ENCODE results near the gene TRPC4. TPM values are rescaled to one million over a fixed set of nuclear protein-coding genes. Genes with fewer than 3 reads are reported as not detected.
A peak's percentile ranks its signal among the peaks of the same experiment; 100 is the strongest.

TRPC4 gene
- total RNA-seq, 2 experiments from 2014 or later = not detected

DNA sequence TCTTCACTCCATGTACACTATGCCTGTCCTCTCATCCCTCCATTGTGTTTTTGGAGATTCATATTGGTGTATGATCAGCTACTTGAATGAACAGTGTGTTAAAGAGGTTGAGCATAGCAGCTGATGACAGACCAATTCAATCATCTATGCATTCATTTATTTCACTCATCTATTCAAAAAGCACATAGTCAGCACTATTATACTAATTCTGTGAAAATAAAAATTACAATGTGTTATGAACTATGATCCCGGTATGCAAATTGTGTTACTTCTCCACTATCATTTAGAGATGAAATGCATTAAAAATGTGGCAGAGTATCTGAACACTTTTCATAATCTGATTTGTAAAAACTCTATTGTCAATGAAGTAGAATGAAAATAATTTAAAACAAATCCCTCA is 5.9 kb downstream of the TRPC4 start:
- POLR2A ChIA-PET = interaction anchor here (0.6 kb wide), 1 partner anchor 64 kb away, joined by 3 read pairs; no protein-coding TSS in a partner anchor
- Histone ChIP-seq H3K4me2 (ENCODE audit: low read length) (no peak overlapping the region), H3K9me2 (ENCODE audit: insufficient read depth, low read length) (no peaks in the 10 kb centered on the region), H3K79me2 (ENCODE audit: insufficient read depth, low read depth, low read length) (no peaks in the 10 kb centered on the region), H3K9me3 (ENCODE audit: low read length) (no peaks in the 10 kb centered on the region), H4K20me1 (ENCODE audit: insufficient read depth, low read length) (no peaks in the 10 kb centered on the region), H2AFZ (ENCODE audit: low read length) (no peak overlapping the region), H3K36me3 (ENCODE audit: insufficient read depth, low read length) (no peaks in the 10 kb centered on the region), H3K4me3 (ENCODE audit: low read depth, low read length, poor library complexity, severe bottlenecking) (no peak overlapping the region), H3K4me1 (ENCODE audit: insufficient read depth, low read length, poor library complexity, severe bottlenecking) (no peaks in the 10 kb centered on the region), H3K27ac (ENCODE audit: low read depth, low read length, poor library complexity, severe bottlenecking) (no peak overlapping the region)
- no peak for DNase-seq (ENCODE audit: low spot score)
- BruUV-seq (replicated peaks) = no TSS peak
- TF ChIP-seq, protein P1, sequence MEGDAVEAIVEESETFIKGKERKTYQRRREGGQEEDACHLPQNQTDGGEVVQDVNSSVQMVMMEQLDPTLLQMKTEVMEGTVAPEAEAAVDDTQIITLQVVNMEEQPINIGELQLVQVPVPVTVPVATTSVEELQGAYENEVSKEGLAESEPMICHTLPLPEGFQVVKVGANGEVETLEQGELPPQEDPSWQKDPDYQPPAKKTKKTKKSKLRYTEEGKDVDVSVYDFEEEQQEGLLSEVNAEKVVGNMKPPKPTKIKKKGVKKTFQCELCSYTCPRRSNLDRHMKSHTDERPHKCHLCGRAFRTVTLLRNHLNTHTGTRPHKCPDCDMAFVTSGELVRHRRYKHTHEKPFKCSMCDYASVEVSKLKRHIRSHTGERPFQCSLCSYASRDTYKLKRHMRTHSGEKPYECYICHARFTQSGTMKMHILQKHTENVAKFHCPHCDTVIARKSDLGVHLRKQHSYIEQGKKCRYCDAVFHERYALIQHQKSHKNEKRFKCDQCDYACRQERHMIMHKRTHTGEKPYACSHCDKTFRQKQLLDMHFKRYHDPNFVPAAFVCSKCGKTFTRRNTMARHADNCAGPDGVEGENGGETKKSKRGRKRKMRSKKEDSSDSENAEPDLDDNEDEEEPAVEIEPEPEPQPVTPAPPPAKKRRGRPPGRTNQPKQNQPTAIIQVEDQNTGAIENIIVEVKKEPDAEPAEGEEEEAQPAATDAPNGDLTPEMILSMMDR (conservative IDR thresholded peaks at IDR 0.05; ENCODE audit: low read length) = no peak
- no peak for TF ChIP-seq EZH2phosphoT487 (IDR thresholded peaks at IDR 0.05; ENCODE audit: borderline replicate concordance, low read depth, low read length)
- CTCF ChIA-PET (ENCODE audit: unreplicated experiment) = interaction anchor here (0.5 kb wide), 1 partner anchor 43 kb away, joined by 3 read pairs; no protein-coding TSS in a partner anchor
- intact Hi-C loops (cut with micrococcal nuclease; ENCODE audit: unreplicated experiment) = no loop called here

DNA sequence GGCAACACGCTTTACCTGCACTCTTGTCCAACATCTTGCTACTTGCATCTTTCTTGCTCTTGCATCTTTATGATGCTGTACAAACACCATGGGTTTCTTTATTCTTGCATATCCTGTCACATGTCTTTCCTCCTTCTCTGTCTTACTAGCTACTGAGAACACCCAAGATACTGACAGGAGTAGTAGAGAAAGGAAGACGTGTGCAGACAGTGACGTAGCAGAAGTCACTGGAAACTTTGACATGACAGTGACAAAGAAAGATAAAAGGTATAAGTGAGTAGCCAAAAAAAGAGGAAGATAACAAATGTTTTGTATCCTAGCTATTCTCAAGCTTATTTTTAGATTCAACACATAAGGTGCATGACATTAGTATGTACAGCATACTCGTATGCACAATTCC is 34.2 kb downstream of the TRPC4 start:
- BruUV-seq (replicated peaks) = no TSS peak
- H3K79me2 ChIP-seq (ENCODE audit: insufficient read depth, low read depth, low read length) = no peaks in the 10 kb centered on the region
- H3K9me3 ChIP-seq (ENCODE audit: low read length) = peaks cover 47% of the 10 kb centered on the region
- peak overlapping the region; percentile 70; the same call in 1 of the 2 replicates for H2AFZ ChIP-seq (ENCODE audit: low read length)
- H3K4me1 ChIP-seq (ENCODE audit: insufficient read depth, low read length, poor library complexity, severe bottlenecking) = peaks cover 49% of the 10 kb centered on the region
- H3K4me2 ChIP-seq (ENCODE audit: low read length) = 0 out of 2 replicates have a peak overlapping the region, but pooled peaks have one; percentile 22
- ChIA-PET CTCF (ENCODE audit: unreplicated experiment) (no interaction called here), POLR2A (interaction anchor here (0.6 kb wide), 2 partner anchors 10 to 301 kb away, joined by 3 to 5 read pairs; no protein-coding TSS in a partner anchor)
- TF ChIP-seq EZH2phosphoT487 (IDR thresholded peaks at IDR 0.05; ENCODE audit: borderline replicate concordance, low read depth, low read length) = no peak
- TF ChIP-seq, protein P1 (conservative IDR thresholded peaks at IDR 0.05; ENCODE audit: low read length) = no peak
- peak overlapping the region; percentile 27 for H3K4me3 ChIP-seq (ENCODE audit: low read depth, low read length, poor library complexity, severe bottlenecking)
- peak overlapping the region; percentile 97 for H3K27ac ChIP-seq (ENCODE audit: low read depth, low read length, poor library complexity, severe bottlenecking)
- H4K20me1 ChIP-seq (ENCODE audit: insufficient read depth, low read length) = no peaks in the 10 kb centered on the region
- H3K9me2 ChIP-seq (ENCODE audit: insufficient read depth, low read length) = no peaks in the 10 kb centered on the region
- peak; percentile 60 for DNase-seq (ENCODE audit: low spot score)
- intact Hi-C loops (cut with micrococcal nuclease; ENCODE audit: unreplicated experiment) = no loop called here
- peaks cover 44% of the 10 kb centered on the region for H3K36me3 ChIP-seq (ENCODE audit: insufficient read depth, low read length)

DNA sequence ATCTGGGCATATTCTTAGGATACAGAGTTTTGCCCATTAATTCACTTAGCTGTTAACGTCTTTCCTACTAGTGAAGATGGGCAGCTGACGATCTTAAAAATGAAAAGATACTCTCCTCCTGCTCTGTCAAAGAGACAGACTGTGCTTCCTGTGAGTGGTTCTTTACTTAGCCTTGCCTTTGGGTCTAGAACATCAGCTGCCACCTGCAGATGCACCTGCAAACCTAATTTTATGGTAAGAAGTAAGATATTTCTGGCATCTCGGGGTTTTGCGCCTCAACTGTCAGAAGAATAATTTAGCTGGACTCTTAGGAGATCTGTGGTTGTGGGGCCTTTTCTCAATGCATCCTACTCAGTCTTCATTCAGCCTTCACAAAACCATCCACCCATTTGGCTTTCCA is 36.2 kb downstream of the TRPC4 start:
- H2AFZ ChIP-seq (ENCODE audit: low read length) = peak overlapping the region; percentile 64; the same call in 1 of the 2 replicates
- intact Hi-C loops (cut with micrococcal nuclease; ENCODE audit: unreplicated experiment) = loop anchor here (5.0 kb wide), 2 partner anchors 56 to 1754 kb away; no protein-coding TSS in a partner anchor
- CTCF ChIA-PET (ENCODE audit: unreplicated experiment) = interaction anchor here (0.8 to 1.3 kb wide), 2 partner anchors 9 to 57 kb away, joined by 3 to 4 read pairs; no protein-coding TSS in a partner anchor
- H3K9me2 ChIP-seq (ENCODE audit: insufficient read depth, low read length) = no peaks in the 10 kb centered on the region
- TF ChIP-seq, protein P1 (conservative IDR thresholded peaks at IDR 0.05; ENCODE audit: low read length) = no peak
- no peak for TF ChIP-seq EZH2phosphoT487 (IDR thresholded peaks at IDR 0.05; ENCODE audit: borderline replicate concordance, low read depth, low read length)
- peak overlapping the region; percentile 97 for H3K27ac ChIP-seq (ENCODE audit: low read depth, low read length, poor library complexity, severe bottlenecking)
- peak overlapping the region; percentile 49 for H3K4me2 ChIP-seq (ENCODE audit: low read length)
- H3K9me3 ChIP-seq (ENCODE audit: low read length) = peaks cover 56% of the 10 kb centered on the region
- no peaks in the 10 kb centered on the region for H4K20me1 ChIP-seq (ENCODE audit: insufficient read depth, low read length)
- DNase-seq (ENCODE audit: low spot score) = peak; percentile 93
- H3K4me3 ChIP-seq (ENCODE audit: low read depth, low read length, poor library complexity, severe bottlenecking) = peak overlapping the region; percentile 27
- H3K79me2 ChIP-seq (ENCODE audit: insufficient read depth, low read depth, low read length) = no peaks in the 10 kb centered on the region
- peaks cover 44% of the 10 kb centered on the region for H3K36me3 ChIP-seq (ENCODE audit: insufficient read depth, low read length)
- peaks cover 49% of the 10 kb centered on the region for H3K4me1 ChIP-seq (ENCODE audit: insufficient read depth, low read length, poor library complexity, severe bottlenecking)
- BruUV-seq (replicated peaks) = no TSS peak
- POLR2A ChIA-PET = interaction anchor here (0.8 to 3.0 kb wide), 22 partner anchors 10 to 834 kb away, joined by 3 to 35 read pairs (median 4); partner anchors contain the start of genes ALG5 and UFM1

All from OCI-LY7 (cell line).